ENCODE results near the gene PPP6C.
"Not testable (repeated sequence)": the region's sequence is repeated elsewhere in the genome, so short reads cannot be mapped to it uniquely, and the experiment has no call there.

PPP6C gene

DNA sequence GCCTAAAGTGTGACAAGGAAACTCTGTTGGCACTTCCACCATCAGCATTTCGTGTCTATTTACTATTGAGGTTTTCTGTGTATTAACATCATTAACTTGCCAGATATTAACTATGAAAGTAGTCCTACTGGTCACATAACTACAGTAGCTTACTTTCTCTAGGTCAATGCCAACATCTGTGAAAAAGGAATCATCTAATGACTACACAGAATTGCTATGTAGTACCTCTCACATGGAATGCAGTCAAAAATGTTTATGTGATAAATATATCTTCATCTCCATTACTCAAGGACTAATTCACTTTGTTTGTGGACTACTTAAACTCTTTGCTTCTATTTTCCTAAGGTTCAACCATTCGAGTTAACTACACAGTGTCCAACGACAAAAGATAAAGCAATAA lies 48.4 kb downstream of the PPP6C start:
- no peak for DNase-seq

DNA sequence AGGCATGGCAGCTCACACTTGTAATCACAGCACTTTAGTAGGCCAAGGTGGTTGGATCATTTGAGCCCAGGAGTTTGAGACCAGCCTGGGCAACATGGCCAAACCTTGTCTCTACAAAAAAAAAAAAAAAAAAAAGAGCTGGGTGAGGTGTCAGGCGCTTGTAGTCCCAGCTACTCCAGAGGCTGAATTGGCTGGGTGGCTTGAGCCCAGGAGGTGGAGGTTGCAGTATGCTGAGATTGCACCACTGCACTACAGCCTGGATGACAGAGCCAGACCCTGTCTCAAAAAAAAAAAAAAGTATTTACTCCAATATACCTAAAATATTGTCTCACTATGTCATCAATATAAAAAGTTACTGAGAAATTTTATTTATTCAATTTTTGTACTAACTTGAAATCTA lies 49.0 kb downstream of the PPP6C start:
- no peak for DNase-seq

DNA sequence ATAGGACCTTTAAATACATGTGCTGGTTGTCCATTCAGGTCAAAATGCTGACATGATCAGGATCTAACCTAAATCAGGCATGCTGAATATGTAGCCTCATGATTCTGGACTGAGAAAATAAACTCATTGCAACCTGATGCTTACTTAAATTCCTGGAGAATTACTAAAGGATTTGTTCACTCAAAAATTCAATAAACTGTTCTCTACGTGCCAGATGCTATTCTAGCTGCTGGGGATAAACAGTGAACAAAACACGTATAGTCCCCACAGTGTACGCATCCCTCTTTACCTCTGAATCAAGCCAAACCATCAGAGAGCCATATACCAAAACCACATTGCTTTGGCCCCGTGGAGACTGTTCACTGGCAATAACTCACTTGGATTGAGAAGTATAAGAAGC lies 52.4 kb downstream of the PPP6C start:
- DNase-seq, result no peak

DNA sequence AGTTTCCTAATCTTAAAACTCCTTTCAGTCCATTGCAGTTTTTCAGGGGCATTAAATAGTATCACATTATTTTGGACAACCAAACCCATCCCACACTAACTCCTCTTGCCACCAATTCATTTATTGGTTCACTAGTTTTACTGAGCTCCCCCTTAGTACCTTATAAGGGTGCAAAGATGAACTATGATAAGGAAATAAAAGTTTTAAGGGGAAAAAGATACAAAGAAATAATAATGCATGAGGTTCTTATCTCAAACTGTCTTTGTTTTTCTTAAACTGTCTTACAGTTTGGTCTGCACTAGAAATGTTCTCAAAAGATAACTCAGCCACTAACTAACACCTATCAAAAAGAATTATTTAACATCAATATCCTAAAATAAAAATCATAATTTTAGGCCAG lies 54.6 kb downstream of the PPP6C start:
- no peak for DNase-seq

DNA sequence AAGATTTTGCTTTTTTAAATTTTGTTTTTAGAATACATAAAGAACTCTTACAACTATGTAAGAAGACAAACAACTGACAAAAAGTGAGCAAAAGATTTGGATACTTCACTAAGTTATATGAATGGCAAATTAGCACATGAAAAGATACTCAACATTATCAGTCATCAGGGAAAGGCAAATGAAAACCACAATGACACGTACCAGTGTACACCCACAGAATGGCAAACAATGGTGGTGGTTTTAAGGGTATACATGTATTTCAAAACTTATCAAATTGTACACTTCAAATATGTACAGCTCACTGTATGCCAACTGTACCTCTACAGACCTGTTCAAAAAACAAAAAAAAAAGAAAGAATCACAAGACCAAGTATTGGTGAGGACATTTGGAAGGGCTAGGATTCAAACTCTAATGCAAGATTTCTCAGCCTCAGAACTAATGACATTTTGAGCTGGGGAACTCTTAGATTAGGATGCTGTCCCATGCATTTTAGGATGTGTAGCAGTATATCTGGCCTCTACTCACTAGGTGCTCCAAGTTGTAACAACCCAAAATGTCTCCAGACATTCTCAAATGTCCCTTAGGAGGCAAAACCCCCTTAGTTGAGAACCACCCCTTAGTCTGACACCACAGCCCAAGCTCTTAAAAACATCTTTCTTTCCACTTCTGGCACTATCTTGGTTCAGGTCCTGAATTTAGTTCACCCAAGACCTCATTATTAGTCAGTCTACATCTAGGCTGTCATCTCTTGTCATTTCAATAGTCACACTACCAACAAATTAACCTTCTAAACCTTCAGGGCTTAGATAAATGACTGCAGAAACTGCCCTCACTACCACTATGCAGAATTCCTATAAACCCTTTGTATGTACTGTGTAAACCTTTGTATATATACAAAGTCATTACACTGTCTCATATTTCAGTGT lies 55.9 kb downstream of the PPP6C start:
- peak in 1 of 5 donors; percentile 12 for DNase-seq

DNA sequence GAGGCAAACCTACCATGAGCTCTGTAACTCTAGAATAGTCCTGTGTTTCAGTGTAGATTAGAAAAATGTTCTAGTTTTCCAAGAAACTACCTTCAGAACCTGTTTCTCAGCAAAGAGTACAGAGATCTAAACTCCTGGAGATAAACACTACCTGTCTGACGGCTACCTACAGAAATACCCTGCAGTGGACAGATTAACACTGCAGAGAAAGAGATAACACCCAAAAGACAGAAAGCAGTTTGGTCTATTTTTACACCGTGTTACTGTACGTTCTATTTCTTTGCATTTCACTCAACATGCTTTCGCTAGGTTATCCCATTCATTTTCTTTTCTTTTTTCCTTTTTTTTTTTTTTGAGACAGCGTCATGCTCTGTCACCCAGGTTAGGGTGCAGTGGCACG lies 57.8 kb downstream of the PPP6C start:
- DNase-seq, result no peak

DNA sequence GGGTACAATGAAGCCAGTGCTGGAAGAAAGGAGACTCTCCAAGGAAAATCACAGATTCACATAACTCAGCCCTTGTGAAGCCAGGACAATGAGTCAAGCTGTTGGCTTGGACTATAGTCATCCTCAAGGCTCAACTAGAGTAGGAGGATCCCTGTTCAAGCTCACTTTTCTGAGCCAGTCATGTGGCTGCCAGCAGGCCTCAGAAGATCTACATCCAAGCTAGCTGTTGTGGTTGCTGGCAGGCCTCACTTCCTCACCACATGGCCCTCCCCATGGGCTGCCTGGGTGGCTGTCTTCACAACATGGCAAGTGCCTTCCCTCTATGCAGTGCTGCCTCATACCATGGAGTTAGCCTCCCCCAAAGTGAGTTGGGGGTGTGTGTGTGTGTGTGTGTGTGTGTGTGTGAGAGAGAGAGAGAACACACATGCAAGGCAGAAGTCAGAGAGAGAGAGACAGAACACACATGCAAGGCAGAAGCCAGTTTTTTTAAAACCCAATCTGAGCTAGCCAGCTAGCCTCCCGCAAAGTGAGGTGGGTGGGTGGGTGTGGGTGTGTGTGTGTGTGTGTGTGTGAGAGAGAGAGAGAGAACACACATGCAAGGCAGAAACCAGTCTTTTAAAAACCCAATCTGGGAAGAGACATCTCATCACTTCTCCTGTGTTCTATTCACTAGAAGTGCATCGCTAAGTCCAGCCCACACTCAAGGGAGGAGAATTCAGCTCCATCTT lies 63.4 kb downstream of the PPP6C start:
- peak; percentile 46 to 84 (median 69) for DNase-seq

DNA sequence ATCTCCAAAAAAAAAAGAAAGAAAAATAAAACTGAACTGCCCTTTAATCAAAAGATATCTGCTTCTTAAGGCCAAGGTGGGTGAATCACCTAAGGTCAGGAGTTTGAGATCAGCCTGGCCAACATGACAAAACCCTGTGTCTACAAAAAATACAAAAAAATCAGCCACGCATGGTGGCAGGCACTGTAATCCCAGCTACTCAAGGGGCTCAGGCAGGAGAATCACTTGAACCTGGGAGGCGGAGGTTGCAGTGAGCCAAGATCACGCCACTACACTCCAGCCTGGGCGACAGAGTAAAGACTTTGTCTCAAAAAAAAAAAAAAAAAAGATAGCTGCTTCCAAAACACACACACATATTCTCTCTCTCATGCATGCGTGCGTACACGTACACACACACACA lies 64.1 kb downstream of the PPP6C start:
- DNase-seq, result no peak

DNA sequence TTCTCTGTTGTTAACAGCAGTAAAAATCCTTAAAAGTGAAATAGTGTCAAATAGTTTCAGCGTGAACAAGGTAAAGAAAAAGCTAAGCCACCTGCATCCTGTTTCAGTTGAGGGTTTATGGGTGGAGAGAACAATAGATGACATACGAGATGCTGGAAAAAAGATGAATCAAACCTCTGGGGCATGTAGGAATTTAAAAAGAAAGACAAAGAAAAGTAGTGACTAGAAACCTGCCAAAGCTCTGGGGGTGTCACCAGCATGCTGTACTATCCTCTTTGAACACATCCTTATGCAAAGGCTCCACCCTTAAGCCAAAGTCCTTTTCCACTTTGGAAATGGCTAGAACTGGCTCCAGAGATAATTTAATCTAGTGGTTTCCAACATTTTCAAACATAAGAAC lies 68.5 kb downstream of the PPP6C start:
- peak in 1 of 5 donors; percentile 11 for DNase-seq

DNA sequence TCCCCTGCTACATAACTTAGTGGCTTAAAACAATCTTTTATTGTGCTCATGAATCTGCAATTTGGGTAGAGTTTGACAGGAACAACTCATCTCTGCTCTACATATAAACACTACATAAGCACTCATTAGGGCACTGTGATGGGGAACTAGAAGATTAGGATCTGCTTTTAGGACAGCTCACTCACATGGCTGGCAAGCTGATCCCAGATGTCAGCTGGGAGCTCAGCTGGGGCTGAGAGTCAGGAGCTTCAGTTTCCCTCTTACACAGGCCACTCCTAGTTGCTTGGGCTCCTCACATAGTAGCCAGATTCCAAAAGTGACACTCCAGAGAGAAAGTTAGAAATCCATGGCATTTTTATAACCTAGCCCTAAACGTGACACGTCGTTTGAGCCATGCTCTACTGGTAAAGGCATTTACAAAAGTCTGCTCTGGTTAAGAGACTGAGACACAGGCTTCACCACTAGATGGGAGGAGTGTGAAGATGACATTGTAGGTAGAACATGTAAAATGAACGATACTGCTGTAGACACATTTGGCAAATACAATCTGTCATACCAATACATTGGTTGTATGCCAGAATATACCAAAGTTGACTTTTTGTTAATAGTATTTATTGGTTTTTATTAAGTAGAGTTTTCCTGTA lies 69.8 kb downstream of the PPP6C start:
- DNase-seq, result no peak

DNA sequence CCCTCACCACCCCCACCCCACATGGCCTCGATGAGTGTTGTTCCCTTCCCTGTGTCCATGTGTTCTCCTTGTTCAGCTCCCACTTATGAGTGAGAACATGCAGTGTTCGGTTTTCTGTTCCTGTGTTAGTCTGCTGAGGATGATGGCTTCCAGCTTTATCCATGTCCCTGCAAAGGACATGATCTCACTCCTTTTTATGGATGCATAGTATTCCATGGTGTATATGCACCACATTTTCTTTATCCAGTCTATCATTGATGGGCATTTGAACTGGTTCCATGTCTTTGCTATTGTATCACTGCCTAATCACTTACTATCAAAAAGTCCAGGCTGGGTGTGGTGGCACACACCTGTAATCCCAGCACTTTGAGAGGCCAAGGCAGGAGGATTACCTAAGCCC lies 70.9 kb downstream of the PPP6C start:
- not testable (repeated sequence) for DNase-seq

DNA sequence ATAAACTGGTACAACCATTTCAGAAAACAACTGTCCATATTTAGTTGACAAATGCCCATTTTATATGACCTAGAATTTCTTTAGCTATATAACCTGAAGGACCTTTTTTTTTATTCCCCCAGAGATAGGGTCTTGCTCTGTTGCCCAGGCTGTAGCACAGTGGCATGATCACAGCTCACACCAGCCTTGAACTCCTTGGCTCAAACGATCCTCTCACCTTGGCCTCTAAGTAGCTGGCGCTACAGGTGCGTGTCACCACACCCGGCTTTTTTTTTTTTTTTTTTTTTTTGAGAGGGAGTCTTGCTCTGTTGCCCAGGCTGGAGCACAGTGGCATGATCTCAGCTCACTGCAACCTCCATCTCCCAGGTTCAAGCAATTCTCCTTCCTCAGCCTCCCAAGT lies 75.1 kb downstream of the PPP6C start:
- not testable (repeated sequence) for DNase-seq

DNA sequence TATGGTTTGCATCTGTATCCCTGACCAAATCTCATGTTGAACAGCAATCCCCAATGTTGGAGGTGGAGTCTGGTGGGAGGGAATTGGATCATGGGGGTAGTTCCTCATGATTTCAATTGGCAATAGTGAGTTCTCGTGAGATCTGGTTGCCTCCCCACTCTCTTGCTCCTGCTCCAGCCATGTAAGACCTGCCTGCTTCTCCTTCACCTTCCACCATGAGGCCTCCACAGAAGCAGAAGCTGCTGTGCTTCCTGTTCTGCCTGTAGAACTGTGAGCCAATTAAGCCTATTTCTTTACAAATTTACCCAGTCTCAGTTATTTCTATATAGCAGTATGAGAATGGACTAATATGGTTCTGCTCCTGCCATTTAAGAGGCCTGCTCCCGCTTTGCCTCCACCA lies 79.1 kb downstream of the PPP6C start:
- DNase-seq, result no peak

DNA sequence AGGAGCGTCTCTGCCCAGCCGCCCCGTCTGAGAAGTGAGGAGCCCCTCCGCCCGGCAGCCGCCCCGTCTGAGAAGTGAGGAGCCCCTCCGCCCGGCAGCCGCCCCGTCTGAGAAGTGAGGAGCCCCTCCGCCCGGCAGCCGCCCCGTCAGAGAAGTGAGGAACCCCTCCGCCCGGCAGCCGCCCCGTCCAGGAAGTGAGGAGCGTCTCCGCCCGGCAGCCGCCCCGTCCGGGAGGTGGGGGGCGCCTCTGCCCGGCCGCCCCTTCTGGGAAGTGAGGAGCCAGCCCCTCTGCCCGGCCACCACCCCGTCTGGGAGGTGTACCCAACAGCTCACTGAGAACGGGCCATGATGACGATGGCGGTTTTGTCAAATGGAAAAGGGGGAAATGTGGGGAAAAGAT lies 81.1 kb downstream of the PPP6C start:
- DNase-seq, result not testable (repeated sequence)

DNA sequence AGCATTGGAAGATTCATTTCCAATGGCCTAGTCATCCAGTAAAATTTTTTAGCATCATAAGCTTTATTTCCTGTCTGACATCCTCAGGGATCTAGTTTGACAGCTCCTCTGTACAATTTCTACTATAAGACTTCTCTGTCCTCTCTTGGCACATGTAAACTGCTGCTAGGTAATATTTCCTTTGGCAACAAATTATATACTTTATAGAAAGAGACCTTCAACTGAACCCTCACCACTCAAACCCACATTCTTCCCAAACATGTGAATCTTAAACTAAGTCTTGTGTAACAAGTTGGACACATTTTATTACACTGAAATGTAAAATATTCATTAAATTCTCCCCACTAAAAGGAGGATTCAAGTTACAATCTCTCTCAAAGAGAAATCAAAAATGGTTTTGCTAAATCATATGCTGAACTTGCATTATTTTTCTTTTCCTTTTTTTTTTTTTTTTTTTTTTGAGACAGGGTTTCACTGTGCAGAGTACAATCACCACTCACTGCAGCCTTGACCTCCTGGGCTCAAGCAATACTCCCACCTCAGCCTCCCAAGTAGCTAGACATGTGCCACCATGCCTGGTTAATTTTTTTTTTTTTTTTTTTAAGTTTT lies 83.2 kb downstream of the PPP6C start:
- DNase-seq, result no peak

DNA sequence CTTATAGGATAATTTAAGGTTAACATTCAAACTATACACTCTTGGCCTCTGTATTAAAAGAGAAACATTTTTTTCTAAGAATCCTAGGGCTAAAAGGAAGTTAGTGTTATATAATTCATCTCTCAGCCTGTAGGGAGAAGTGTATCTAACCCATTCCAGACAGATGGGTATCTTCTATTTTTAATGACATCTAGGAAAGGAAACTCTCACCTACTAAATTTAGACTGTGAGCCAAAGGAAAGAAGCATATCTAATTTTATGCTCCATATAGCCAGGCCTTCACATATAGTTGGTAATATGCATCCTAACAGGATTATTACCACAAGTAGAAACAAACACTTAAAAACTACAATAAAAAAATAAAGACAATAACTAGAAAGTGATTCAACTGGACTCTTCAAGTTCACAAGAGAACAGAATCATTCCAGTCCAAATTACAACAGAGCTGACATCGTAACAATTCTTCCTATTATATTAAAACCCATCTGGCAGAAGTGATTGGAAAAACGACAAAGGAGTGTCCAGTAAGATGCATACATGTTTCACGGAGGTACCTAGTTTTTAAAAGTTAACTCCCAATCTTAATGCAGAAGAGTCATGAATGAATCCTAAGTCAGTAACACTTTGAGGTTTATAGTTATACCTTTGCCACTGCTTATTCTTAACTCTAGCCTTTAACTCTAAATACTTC lies 85.7 kb downstream of the PPP6C start:
- DNase-seq, result no peak

DNA sequence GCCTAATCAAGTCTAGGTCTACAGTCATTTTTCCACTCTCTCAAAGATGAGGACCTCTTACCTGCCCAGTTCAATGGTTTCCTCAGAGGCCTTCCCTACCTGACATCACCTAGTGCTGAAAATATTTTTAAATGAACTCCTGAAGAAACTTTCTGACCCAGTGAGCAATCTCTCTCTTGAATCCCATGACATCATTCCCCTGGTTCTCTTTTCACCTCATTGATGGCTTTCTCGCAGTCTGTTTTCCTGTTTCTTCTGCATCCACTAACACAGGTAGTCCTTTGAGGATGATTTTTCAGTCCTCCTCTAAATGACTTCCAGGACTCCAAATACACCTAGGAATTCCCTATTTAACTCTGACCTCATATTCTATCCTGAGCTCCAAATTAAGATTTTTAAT lies 86.6 kb downstream of the PPP6C start:
- no peak for DNase-seq

DNA sequence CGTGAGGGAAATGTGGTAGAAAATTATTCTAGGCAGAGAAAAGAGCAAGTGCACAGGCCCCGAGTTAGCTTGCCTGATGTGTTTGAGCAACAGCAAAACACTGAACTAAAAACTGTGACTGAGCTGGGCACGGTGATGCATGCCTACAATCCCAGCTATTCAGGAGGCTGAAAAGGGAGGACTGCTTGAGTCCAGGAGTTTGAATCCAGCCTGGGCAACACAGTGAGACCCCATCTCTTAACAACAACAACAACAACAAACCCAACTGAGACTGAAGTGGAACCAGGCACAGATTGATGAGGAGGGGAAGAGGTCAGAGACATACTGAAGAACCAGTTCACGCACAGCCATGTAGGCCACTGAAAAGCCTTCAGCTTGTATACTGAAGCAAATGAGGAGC lies 88.8 kb downstream of the PPP6C start:
- DNase-seq, result no peak

DNA sequence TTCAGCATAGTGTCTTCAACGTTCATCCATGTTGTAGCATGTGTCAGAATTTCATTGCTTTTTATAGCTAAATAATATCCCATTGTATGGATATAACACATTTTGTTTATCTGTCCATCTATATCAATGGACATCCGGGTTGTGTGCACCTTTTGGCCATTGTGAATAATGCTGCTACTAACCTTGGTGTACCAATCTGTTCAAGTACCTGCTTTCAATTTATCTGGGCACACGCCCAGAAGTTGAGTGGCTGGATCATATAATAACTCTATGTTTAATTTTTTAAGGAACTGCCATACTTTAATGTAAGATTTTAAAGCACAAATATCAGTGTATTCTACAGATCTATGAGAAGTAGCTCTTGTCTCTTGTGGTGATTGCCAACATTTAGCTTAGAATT lies 89.8 kb downstream of the PPP6C start:
- DNase-seq, result no peak

Data from T-helper 1 cell (primary cell).